HL-60/S4 treated with phorbol 12-myristate 13-acetate at 8.2 ng/mL for 4 days and 3 days (cell line): ENCODE data around the gene EIF2S3.
"Not testable (repeated sequence)": the region's sequence is repeated elsewhere in the genome, so short reads cannot be mapped to it uniquely, and the experiment has no call there.

ENCODE experiments used
- in situ Hi-C: fragments of 300-500 bp; cut with MboI; formaldehyde crosslinking; loops from 2 replicates; pipeline ENCODE4 v1.15.0; 2022; ENCODE audit warnings: low sequenced_read_pairs

The EIF2S3 gene

GRCh38 chrX:24054182-24055042 is at the start of gene EIF2S3:
EIF2S3 (plus strand) TSS chrX:24054956; CDS start chrX:24054969, 13 bp downstream.
- in situ Hi-C loops: loop anchor here (25.0 kb wide), 2 partner anchors 92 to 342 kb away; no protein-coding TSS in a partner anchor

GRCh38 chrX:24005028-24005427 is 49.7 kb upstream of the EIF2S3 start:
- in situ Hi-C loops: no loop called here

- in situ Hi-C loops: no loop called here
These were observed 48.9 kb upstream of the EIF2S3 start for GRCh38 chrX:24005867-24006266.

- in situ Hi-C loops: no loop called here
These were observed 42.5 kb upstream of the EIF2S3 start for GRCh38 chrX:24012266-24012665.

- in situ Hi-C loops: no loop called here
These were observed 40.3 kb upstream of the EIF2S3 start for GRCh38 chrX:24014388-24015018.

- in situ Hi-C loops: no loop called here
These were observed 37.1 kb upstream of the EIF2S3 start for GRCh38 chrX:24017674-24018073.

GRCh38 chrX:24018809-24019208 is 35.9 kb upstream of the EIF2S3 start:
- in situ Hi-C loops: no loop called here

- in situ Hi-C loops: no loop called here
These were observed 35.3 kb upstream of the EIF2S3 start for GRCh38 chrX:24019448-24019847.

- in situ Hi-C loops: no loop called here
These were observed 34.4 kb upstream of the EIF2S3 start for GRCh38 chrX:24020306-24020876.

GRCh38 chrX:24023544-24023943 is 31.2 kb upstream of the EIF2S3 start:
- in situ Hi-C loops: no loop called here

- in situ Hi-C loops: no loop called here
These were observed 30.6 kb upstream of the EIF2S3 start for GRCh38 chrX:24023972-24024669.

GRCh38 chrX:24024819-24025740 is 29.7 kb upstream of the EIF2S3 start:
- in situ Hi-C loops: no loop called here

GRCh38 chrX:24025741-24026403 is 28.9 kb upstream of the EIF2S3 start:
- in situ Hi-C loops: no loop called here

- in situ Hi-C loops: no loop called here
These were observed 28.3 kb upstream of the EIF2S3 start for GRCh38 chrX:24026432-24026831.

- in situ Hi-C loops: no loop called here
These were observed 27.7 kb upstream of the EIF2S3 start, which contains the start of gene KLHL15 for GRCh38 chrX:24027086-24027485. KLHL15 (minus strand) TSS chrX:24027186; CDS start chrX:24006693, 20,493 bp downstream.

GRCh38 chrX:24027985-24028384 is 26.8 kb upstream of the EIF2S3 start:
- in situ Hi-C loops: no loop called here

- in situ Hi-C loops: no loop called here
These were observed 24.2 kb upstream of the EIF2S3 start for GRCh38 chrX:24030597-24030996.

GRCh38 chrX:24034485-24034884 is 20.3 kb upstream of the EIF2S3 start:
- in situ Hi-C loops: no loop called here

- in situ Hi-C loops: no loop called here
These were observed 17.0 kb upstream of the EIF2S3 start for GRCh38 chrX:24037729-24038128.

GRCh38 chrX:24046060-24046459 is 8.7 kb upstream of the EIF2S3 start:
- in situ Hi-C loops: not testable (repeated sequence)
